ACC112 (cell line): ENCODE data around the gene RFNG.

Experiments
- H2AFZ ChIP-seq: fragments of 200-600 bp; sonication (generic); one replicate; pipeline ENCODE4 v1.6.0; 2017; ENCODE audit warnings: antibody characterized with exemption, low read length; ENCODE audit not compliant: unreplicated experiment
- H3K27ac ChIP-seq: fragments of 200-600 bp; sonication (generic); 2 replicates; pipeline ENCODE4 v1.5.1; 2014; ENCODE audit warnings: low read depth, mild to moderate bottlenecking, antibody characterized with exemption, low read length, moderate library complexity
- H3K27me3 ChIP-seq: fragments of 200-600 bp; sonication (generic); 2 replicates; pipeline ENCODE4 v1.6.1; 2014; ENCODE audit warnings: mild to moderate bottlenecking, antibody characterized with exemption, low read length, moderate library complexity, mixed read lengths; ENCODE audit not compliant: insufficient read depth
- H3K36me3 ChIP-seq: fragments of 200-600 bp; sonication (generic); 2 replicates; pipeline ENCODE4 v1.6.1; 2016; ENCODE audit warnings: mild to moderate bottlenecking, antibody characterized with exemption, low read length, moderate library complexity, mixed read lengths; ENCODE audit not compliant: insufficient read depth
- H3K4me1 ChIP-seq: fragments of 200-600 bp; sonication (generic); one replicate; pipeline ENCODE4 v1.6.1; 2016; ENCODE audit warnings: low read length, mixed read lengths; ENCODE audit not compliant: insufficient read depth, unreplicated experiment, control insufficient read depth
- H3K4me3 ChIP-seq: fragments of 200-600 bp; sonication (generic); 2 replicates; pipeline ENCODE4 v1.5.1; 2014; ENCODE audit warnings: mild to moderate bottlenecking, low read depth, low read length
- H3K79me2 ChIP-seq: fragments of 200-600 bp; sonication (generic); one replicate; pipeline ENCODE4 v1.6.0; 2016; ENCODE audit warnings: low read length; ENCODE audit not compliant: control insufficient read depth, unreplicated experiment, insufficient read depth

Gene RFNG

GRCh38 chr17:82076018-82076784, 24.6 kb upstream of the RFNG start:
- Histone ChIP-seq H3K4me1 (no peaks in the 10 kb centered on the region), H3K79me2 (no peaks in the 10 kb centered on the region), H3K4me3 (no peak overlapping the region), H2AFZ (no peak overlapping the region), H3K27me3 (no peaks in the 10 kb centered on the region), H3K36me3 (peaks cover 10% of the 10 kb centered on the region; the same call in 1 of the 2 replicates), H3K27ac (no peak overlapping the region)

GRCh38 chr17:82073446-82073845, 21.8 kb upstream of the RFNG start:
- Histone ChIP-seq H3K27ac (no peak overlapping the region), H3K27me3 (no peaks in the 10 kb centered on the region), H3K36me3 (no peaks in the 10 kb centered on the region), H3K4me3 (no peak overlapping the region), H3K79me2 (no peaks in the 10 kb centered on the region), H3K4me1 (no peaks in the 10 kb centered on the region), H2AFZ (no peak overlapping the region)

- Histone ChIP-seq H3K79me2 (no peaks in the 10 kb centered on the region), H3K4me1 (no peaks in the 10 kb centered on the region), H2AFZ (no peak overlapping the region), H3K27ac (no peak overlapping the region), H3K27me3 (no peaks in the 10 kb centered on the region), H3K36me3 (no peaks in the 10 kb centered on the region), H3K4me3 (no peak overlapping the region)
Observed at GRCh38 chr17:82072827-82073226, 21.2 kb upstream of the RFNG start.

- H3K79me2 ChIP-seq = peaks cover 6% of the 10 kb centered on the region
- H3K4me1 ChIP-seq = peaks cover 5% of the 10 kb centered on the region
- H3K27ac ChIP-seq = no peak overlapping the region
- no peaks in the 10 kb centered on the region for H3K27me3 ChIP-seq
- no peaks in the 10 kb centered on the region for H3K36me3 ChIP-seq
- no peak overlapping the region for H3K4me3 ChIP-seq
- no peak overlapping the region for H2AFZ ChIP-seq
Observed at GRCh38 chr17:82070611-82071010, 19.0 kb upstream of the RFNG start.

GRCh38 chr17:82065638-82066303, 14.2 kb upstream of the RFNG start, which contains the start of gene DUS1L:
Gene DUS1L, minus strand, starts transcription at chr17:82065804. Its CDS starts 745 bp downstream, at chr17:82065059.
- Histone ChIP-seq H3K36me3 (no peaks in the 10 kb centered on the region), H3K79me2 (peaks cover 22% of the 10 kb centered on the region), H3K4me1 (peaks cover 11% of the 10 kb centered on the region), H3K27me3 (no peaks in the 10 kb centered on the region), H2AFZ (peak within 1 kb of the TSS; percentile 93), H3K4me3 (peak within 1 kb of the TSS; percentile 95), H3K27ac (no peak within 1 kb of the TSS)

- Histone ChIP-seq H3K36me3 (no peaks in the 10 kb centered on the region), H3K4me1 (peaks cover 11% of the 10 kb centered on the region), H3K79me2 (peaks cover 22% of the 10 kb centered on the region), H3K4me3 (peak overlapping the region; percentile 95), H2AFZ (no peak overlapping the region), H3K27me3 (no peaks in the 10 kb centered on the region), H3K27ac (no peak overlapping the region)
Observed at GRCh38 chr17:82065193-82065637, 13.6 kb upstream of the RFNG start.

- Histone ChIP-seq H3K79me2 (peaks cover 22% of the 10 kb centered on the region), H3K4me3 (peak overlapping the region; percentile 95), H3K27ac (no peak overlapping the region), H2AFZ (no peak overlapping the region), H3K4me1 (peaks cover 11% of the 10 kb centered on the region), H3K27me3 (no peaks in the 10 kb centered on the region), H3K36me3 (no peaks in the 10 kb centered on the region)
Observed at GRCh38 chr17:82064433-82065192, 13.0 kb upstream of the RFNG start.

GRCh38 chr17:82063424-82064415, 12.1 kb upstream of the RFNG start:
- Histone ChIP-seq H3K4me1 (peaks cover 11% of the 10 kb centered on the region), H3K79me2 (peaks cover 22% of the 10 kb centered on the region), H3K27ac (no peak overlapping the region), H3K36me3 (no peaks in the 10 kb centered on the region), H2AFZ (no peak overlapping the region), H3K4me3 (peak overlapping the region; percentile 95; the same call in 1 of the 2 replicates), H3K27me3 (no peaks in the 10 kb centered on the region)

- Histone ChIP-seq H2AFZ (no peak overlapping the region), H3K36me3 (no peaks in the 10 kb centered on the region), H3K27ac (no peak overlapping the region), H3K79me2 (peaks cover 22% of the 10 kb centered on the region), H3K4me3 (no peak overlapping the region), H3K4me1 (peaks cover 11% of the 10 kb centered on the region), H3K27me3 (no peaks in the 10 kb centered on the region)
Observed at GRCh38 chr17:82062984-82063368, 11.4 kb upstream of the RFNG start.
